ENCODE results near the gene CD81. TPM values are rescaled to one million over a fixed set of nuclear protein-coding genes. Genes with fewer than 3 reads are reported as not detected.

The CD81 gene
- total and polyA plus RNA-seq, 8 donors: 595 to 754 (median 652) TPM

- Histone ChIP-seq H3K36me3 (peaks cover 0 to 7% of the 10 kb centered on the region in 2 donors), H3K9me3 (no peaks in the 10 kb centered on the region), H3K4me1 (peaks cover 41 to 77% of the 10 kb centered on the region in 2 donors), H3K27me3 (peaks cover 0 to 19% of the 10 kb centered on the region in 2 donors), H3K27ac (peak overlapping the region; percentile 87 to 94), H3K4me3 (peak overlapping the region in 1 of 2 donors; percentile 81)
- ATAC-seq (no peak), DNase-seq (peak in 1 of 4 donors; percentile 75)
- intact Hi-C loops (cut with DNase I): no loop called here
- no peak for TF ChIP-seq CTCF (IDR thresholded peaks at IDR 0.05)
These were observed 3.3 kb downstream of the CD81 start for GRCh38 chr11:2380396-2380795.

GRCh38 chr11:2380807-2381350, 3.8 kb downstream of the CD81 start:
- H3K4me1 ChIP-seq: peaks cover 41 to 78% of the 10 kb centered on the region in 2 donors
- H3K4me3 ChIP-seq: peak overlapping the region in 1 of 2 donors; percentile 81
- intact Hi-C loops (cut with DNase I): no loop called here
- TF ChIP-seq CTCF (IDR thresholded peaks at IDR 0.05): no peak
- ATAC-seq: peak; percentile 36
- H3K27ac ChIP-seq: peak overlapping the region; percentile 87 to 94
- H3K9me3 ChIP-seq: no peaks in the 10 kb centered on the region
- H3K27me3 ChIP-seq: peaks cover 0 to 19% of the 10 kb centered on the region in 2 donors
- H3K36me3 ChIP-seq: peaks cover 0 to 11% of the 10 kb centered on the region in 2 donors
- peak in 3 of 4 donors; percentile 67 to 91 (median 89) for DNase-seq

- no peak for TF ChIP-seq CTCF (IDR thresholded peaks at IDR 0.05)
- Histone ChIP-seq H3K27ac (peak overlapping the region; percentile 87 to 94), H3K27me3 (peaks cover 0 to 16% of the 10 kb centered on the region in 2 donors), H3K9me3 (no peaks in the 10 kb centered on the region), H3K36me3 (peaks cover 0 to 11% of the 10 kb centered on the region in 2 donors), H3K4me3 (peak overlapping the region in 1 of 2 donors; percentile 18), H3K4me1 (peaks cover 41 to 80% of the 10 kb centered on the region in 2 donors)
- DNase-seq (peak in 2 of 4 donors; percentile 34 to 56), ATAC-seq (no peak)
- intact Hi-C loops (cut with DNase I): no loop called here
These were observed 4.5 kb downstream of the CD81 start for GRCh38 chr11:2381494-2382128.

GRCh38 chr11:2382129-2382517, 5.0 kb downstream of the CD81 start:
- no peak for TF ChIP-seq CTCF (IDR thresholded peaks at IDR 0.05)
- H3K9me3 ChIP-seq: no peaks in the 10 kb centered on the region
- DNase-seq (peak in 2 of 4 donors; percentile 33 to 75), ATAC-seq (no peak)
- intact Hi-C loops (cut with DNase I): no loop called here
- peaks cover 0 to 12% of the 10 kb centered on the region in 2 donors for H3K27me3 ChIP-seq
- peak overlapping the region; percentile 87 to 94 for H3K27ac ChIP-seq
- H3K4me1 ChIP-seq: peaks cover 46 to 81% of the 10 kb centered on the region in 2 donors
- H3K4me3 ChIP-seq: peak overlapping the region in 1 of 2 donors; percentile 18
- H3K36me3 ChIP-seq: peaks cover 0 to 11% of the 10 kb centered on the region in 2 donors
